CD4-positive, alpha-beta T cell treated with Interferon gamma for 1 hour (primary cell): ENCODE results near the gene ZNF17.
A peak's percentile ranks its signal among the peaks of the same experiment; 100 is the strongest.

Experiments used
- DNase-seq: peaks from one replicate; pipeline ENCODE4 v3.0.0-alpha.2; 2020

The ZNF17 gene

DNA sequence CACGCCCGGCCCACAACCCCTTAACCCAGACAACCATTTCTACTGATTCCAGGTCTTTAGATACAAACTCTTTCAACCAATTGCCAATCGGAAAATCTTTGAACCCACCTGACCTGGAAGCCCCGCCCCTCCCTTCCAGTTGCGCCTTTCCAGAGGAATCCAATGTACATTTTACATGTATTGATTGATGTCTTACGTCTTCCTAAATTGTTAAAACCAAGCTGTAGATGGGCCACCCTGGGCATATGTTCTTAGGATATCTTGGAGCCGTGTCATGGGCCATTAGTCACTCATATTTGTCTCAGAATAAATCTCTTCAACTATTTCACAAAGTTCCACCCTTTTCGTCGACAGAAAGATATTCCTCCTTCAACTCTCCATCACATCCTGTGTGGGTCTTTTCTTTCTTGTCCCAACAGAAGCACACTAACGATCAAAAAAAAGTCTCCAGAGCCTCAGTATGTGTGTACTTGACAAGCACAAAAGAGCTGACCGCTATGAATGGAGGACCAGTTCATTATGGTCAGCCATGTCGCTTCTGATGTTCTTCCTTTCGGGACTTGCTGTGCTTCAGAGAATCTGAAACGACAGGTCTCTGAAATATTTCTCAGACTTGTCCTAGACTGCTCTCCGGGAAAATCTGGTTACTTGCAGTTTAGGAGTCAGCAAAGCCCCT, 23.6 kb downstream of the ZNF17 start:
- no peak for DNase-seq

DNA sequence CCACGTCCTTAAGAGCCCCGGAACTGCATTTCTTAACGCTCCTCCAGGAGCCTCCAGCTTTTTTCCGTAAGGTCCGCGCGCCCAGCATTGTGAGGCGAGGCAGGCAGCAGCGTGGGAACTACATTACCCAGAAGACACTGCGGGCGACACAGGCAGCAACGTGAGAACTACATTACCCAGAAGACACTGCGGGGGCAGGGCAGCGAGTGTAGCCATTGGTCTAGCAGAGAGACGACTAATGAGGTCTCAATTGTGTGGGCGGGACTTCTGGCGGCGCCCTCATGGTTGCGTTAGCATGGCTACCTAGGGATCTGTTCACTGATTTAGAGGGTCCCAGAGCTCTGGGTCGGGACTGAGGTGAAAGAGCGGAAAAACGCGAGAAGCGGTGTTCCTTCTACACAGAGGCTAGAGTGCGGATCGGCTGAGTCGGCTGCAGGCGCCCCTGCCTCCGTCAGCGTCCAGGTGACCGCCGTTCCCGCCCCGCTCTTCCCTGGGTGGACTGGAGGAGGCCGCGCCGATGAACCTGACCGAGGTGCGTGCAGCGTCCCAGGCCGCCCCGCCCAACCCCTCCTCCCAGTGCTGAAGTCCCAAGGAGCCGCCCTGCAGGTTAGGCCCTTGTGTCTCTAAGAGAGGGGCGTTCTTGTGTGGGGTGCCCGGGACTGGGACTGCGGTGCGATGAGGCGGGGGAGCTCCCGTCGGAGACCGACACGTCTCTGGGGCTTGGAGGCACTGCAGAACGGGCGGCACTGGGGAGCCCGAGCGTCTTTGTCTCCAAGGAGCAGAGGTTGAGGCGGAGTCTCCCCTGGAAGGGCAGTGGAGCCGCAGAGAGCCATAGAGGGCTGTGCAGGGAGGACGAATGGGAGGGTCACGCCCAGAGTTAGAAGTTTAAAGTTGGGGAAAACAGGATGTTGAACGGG, 24.4 kb downstream of the ZNF17 start, which contains the start of gene ZNF749:
ZNF749 (plus strand) TSS at position 264 of the 917 bp plus-strand sequence; CDS start at position 518, 254 bp downstream.
- DNase-seq: peak; percentile 97

DNA sequence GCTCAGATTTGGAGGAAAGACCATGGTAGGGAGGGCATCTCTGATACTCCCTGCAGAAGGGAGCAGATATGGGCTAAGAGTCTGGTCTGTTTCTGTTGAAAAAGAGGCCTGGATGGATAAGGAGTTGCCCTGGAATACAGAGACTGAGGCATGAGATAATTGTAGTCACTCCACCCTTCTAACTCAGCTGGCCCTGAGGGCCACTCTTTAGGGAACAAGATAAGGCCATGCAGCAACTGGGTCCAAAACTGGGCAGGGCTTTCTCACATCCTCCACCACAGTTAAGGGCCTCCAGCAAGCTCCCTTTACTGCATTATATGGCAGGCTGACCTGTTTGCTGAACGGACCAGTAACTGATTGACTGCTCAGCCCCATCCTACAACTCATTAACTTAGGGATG, 25.5 kb downstream of the ZNF17 start:
- DNase-seq: no peak

DNA sequence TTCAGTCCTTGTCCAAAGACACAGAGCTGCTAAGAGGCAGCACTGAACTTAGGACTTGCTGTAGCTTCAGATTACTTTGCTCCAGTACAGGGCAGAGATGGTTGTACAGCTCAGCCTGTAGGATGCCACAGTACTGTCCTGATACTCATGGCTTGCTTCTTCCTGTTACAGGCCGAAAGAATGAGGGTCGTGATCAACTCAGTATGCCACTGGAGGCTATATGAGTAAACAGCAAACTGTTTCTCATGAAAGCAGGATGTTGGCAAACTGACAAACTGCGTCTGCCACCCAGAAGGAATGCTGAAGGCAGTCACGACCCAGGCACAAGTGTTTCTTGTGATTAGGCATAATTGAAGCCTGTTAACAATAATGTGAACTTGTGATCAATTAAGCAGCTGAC, 27.0 kb downstream of the ZNF17 start:
- no peak for DNase-seq

DNA sequence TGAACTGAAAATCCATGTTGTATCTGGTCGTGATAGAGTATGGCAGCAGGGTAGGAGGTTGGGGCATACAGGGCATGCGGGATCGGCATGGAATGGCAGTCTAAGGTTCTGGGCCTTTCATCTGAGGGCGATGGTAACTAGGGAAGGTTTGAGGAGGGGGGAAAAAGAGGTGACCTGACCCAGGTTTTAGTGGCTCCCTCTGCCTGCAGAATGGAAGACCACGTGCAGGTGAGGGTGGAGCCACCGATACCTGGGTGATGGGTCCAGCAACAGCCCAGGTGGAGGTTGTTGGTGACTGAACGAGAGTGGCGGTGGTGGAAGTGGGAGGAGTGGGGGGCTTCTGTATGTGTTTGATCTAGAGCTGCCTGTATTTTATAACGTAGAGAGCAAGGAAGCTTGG, 28.0 kb downstream of the ZNF17 start:
- no peak for DNase-seq

DNA sequence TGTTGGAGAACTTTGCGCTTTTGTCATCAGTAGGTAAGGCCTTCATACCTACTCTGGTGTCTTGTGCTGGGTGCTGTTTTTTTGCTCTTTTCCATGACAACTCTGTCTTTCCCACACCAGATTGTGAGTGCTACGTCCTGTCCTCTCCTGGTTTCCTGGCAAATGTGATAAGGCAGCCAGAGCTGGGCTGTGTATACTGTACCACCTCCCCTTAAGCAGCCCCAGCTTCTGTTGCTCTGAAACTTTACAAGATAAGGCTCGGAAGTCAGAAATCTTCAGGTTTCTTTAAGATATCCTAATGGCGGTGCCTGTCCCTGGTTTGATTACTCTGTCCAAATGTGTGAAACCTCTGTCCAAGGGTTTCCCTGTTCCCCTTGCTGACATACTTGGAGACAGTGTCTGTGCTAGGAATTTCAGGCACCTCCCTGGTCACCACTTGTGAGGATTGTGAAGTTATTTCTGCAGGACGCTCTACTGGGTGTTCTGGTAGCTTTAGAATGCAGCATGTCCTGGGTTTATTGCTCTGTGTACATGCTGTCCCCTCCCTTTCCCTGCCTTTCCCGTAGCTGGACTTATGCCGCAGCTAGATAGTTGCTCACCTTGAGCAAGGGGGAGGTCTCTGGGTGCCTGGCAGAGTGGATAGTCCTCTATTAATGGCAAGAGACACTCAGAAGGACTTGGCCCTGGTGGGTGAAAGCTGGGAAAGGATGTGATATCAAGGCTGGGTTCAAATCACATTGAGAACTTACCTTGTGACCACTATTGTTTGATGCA, 31.2 kb downstream of the ZNF17 start:
- no peak for DNase-seq

DNA sequence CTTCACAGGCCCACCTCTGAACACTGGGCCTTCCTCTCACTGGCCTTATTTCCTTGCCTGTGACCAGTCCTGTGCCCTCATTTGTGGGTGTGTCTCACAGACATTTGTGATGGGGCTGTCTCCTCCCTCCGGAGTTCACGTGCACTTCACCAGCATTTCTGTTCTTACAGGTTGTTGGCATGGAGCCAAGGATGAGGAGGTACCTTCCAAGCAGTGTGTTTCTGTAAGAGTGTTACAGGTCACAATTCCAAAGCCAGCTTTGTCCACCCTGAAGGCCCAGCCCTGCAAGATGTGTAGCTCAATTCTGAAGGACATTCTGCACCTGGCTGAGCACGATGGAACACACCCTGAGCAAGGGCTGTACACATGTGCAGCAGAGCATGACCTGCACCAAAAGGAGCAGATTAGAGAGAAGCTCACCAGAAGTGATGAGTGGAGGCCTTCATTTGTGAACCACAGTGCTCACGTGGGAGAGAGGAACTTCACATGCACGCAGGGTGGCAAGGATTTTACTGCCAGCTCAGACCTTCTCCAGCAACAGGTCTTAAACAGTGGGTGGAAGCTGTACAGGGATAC, 32.2 kb downstream of the ZNF17 start:
- DNase-seq: no peak

DNA sequence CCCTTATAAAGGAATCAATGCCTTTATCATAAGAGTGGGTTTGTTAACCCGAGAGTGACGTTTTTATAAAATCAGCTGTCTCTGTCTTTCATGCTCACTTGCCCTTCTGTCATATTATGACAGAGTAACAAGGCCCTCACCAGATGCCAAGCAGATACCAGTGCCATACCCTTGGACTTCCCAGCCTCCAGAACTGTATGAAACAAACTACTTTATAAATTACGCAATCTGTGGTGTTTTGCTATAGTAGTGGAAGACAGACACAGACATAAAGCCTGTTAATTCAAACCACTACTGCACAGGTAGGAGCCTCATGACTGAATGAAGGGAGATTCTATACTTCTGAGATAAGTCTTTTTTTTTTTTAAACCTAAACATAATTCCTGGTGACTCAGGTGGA, 41.3 kb downstream of the ZNF17 start:
- DNase-seq: no peak

DNA sequence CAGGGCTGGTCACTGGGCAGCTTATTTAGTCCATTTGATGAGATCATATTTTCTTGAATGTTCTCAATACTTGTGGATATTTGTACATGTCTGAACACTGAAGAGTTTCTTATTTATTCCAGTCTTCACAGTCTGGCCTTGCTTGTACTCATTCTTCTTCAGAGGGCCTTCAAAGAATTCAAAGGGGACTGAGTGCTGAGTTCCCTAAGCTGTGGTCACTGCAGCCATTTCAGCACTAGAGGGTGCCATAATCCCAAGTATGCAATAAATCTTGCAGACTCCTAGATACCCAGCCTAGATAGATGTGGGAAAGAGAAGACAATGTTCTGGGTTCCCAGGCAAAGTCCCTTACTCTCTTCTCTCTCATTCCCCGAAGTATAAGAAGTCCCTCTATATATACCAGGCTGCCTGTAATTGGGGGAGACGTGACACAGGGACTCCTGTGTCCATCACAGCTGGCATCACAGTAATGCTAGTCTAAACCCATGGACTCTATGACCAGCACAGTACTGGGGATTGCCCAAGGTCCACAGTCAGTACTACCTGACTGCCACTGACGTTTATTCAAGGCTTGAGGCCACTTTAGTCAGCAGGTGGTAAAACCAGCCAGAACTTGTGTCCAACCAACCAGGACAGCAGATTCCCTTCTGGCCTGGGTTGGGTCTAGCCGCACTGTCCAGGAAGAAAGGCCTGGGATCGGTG, 54.9 kb downstream of the ZNF17 start:
- no peak for DNase-seq

DNA sequence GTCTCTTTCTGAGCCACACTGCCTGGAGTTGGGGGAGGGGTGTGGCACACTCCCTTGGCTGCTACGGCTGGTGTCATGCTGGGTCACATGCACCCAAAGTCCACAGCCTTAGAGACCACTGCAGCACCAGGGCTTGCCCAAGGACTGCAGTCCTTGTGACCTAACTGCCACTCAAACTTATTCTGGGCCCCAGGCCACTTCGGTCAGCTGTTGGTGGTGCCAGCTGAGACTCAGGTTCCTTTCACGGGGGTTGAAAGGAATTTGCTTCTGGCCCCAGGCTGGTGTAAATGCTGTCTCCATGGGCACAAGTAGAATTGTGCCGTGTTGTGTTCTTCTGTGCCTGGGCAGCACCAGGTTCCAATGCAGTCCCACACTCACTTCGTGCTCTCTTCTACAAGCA, 55.5 kb downstream of the ZNF17 start:
- DNase-seq: no peak
